WTC11 (cell line): ENCODE measurements around the gene CHST15. TPM values are rescaled to one million over a fixed set of nuclear protein-coding genes. Genes with fewer than 3 reads are reported as not detected.

Source experiments
- ATAC-seq: fragments of 200-7000 bp; cut with Tn5 transposase; 2 replicates; pipeline ENCODE4 v1.10.0; 2021; ENCODE audit warnings: mild to moderate bottlenecking, moderate library complexity
- CTCF ChIA-PET: fragments of 300-600 bp; sonication (Branson Sonifier 250); formaldehyde crosslinking; loops from one replicate; lab custom pipeline; 2021; ENCODE audit warnings: antibody characterized with exemption; lab: Charles Lee
- POLR2A ChIA-PET: fragments of 350-600 bp; sonication (Branson Sonifier 250); formaldehyde crosslinking; loops from one replicate; lab custom pipeline; 2021; ENCODE audit warnings: antibody characterized with exemption; lab: Charles Lee
- DNase-seq: peaks from one replicate; pipeline ENCODE4 v3.0.0; 2021; ENCODE audit warnings: low spot score
- H3K27ac Mint-ChIP-seq: 2 replicates; pipeline ENCODE4 v1.8.0; 2021; ENCODE audit warnings: mixed read lengths
- H3K27me3 Mint-ChIP-seq: 2 replicates; pipeline ENCODE4 v1.8.0; 2021; ENCODE audit warnings: low read depth, mild to moderate bottlenecking, moderate library complexity, mixed read lengths
- H3K36me3 Mint-ChIP-seq: 2 replicates; pipeline ENCODE4 v1.8.0; 2021; ENCODE audit warnings: mixed read lengths
- H3K4me1 Mint-ChIP-seq: 2 replicates; pipeline ENCODE4 v1.8.0; 2022; ENCODE audit warnings: mixed read lengths
- H3K4me3 Mint-ChIP-seq: 2 replicates; pipeline ENCODE4 v1.8.0; 2021; ENCODE audit warnings: mild to moderate bottlenecking, moderate library complexity, mixed read lengths
- H3K9me3 Mint-ChIP-seq: 2 replicates; pipeline ENCODE4 v1.8.0; 2021; ENCODE audit warnings: mixed read lengths
- ARID4B ChIP-seq: sonication (generic); formaldehyde crosslinking; IDR thresholded peaks from 2 replicates; pipeline ENCODE4 v1.8.0; 2023; ENCODE audit warnings: missing genetic modification reagents, mild to moderate bottlenecking, borderline replicate concordance
- CREB1 ChIP-seq: sonication (generic); formaldehyde crosslinking; IDR thresholded peaks from 2 replicates; pipeline ENCODE4 v1.8.0; 2023; ENCODE audit warnings: mild to moderate bottlenecking, missing genetic modification reagents
- GRHL2 ChIP-seq: fragments of 250-450 bp; sonication (Bioruptor Pico); IDR thresholded peaks from 2 replicates; pipeline ENCODE4 v1.8.0; 2022; ENCODE audit warnings: mild to moderate bottlenecking, moderate library complexity; ENCODE audit not compliant: insufficient replicate concordance, severe bottlenecking
- JUN ChIP-seq: sonication (generic); formaldehyde crosslinking; IDR thresholded peaks from 2 replicates; pipeline ENCODE4 v1.8.0; 2023; ENCODE audit warnings: mild to moderate bottlenecking, missing genetic modification reagents
- NFE2L1 ChIP-seq: sonication (generic); formaldehyde crosslinking; IDR thresholded peaks from 2 replicates; pipeline ENCODE4 v1.8.1; 2023; ENCODE audit warnings: missing genetic modification reagents
- NFYB ChIP-seq: sonication (generic); formaldehyde crosslinking; conservative IDR thresholded peaks from 2 replicates; pipeline ENCODE4 v1.8.0; 2022; ENCODE audit warnings: low read depth, missing genetic modification reagents
- PRDM15 ChIP-seq: sonication (generic); formaldehyde crosslinking; IDR thresholded peaks from 2 replicates; pipeline ENCODE4 v1.8.0; 2022; ENCODE audit warnings: missing genetic modification reagents
- TCF7 ChIP-seq: sonication (generic); formaldehyde crosslinking; IDR thresholded peaks from 2 replicates; pipeline ENCODE4 v1.8.0; 2022; ENCODE audit warnings: mild to moderate bottlenecking, low read depth, missing genetic modification reagents, moderate library complexity
- TP53 ChIP-seq: sonication (generic); formaldehyde crosslinking; IDR thresholded peaks from 2 replicates; pipeline ENCODE4 v1.8.1; 2023; ENCODE audit warnings: mild to moderate bottlenecking, missing genetic modification reagents
- ZNF396 ChIP-seq: fragments of 250-450 bp; sonication (Bioruptor Pico); IDR thresholded peaks from 2 replicates; pipeline ENCODE4 v1.8.0; 2021; ENCODE audit warnings: mild to moderate bottlenecking, moderate library complexity, borderline replicate concordance
- ZNF423 ChIP-seq: fragments of 250-450 bp; sonication (Bioruptor Pico); IDR thresholded peaks from 2 replicates; pipeline ENCODE4 v2.1.2; 2022; ENCODE audit warnings: mild to moderate bottlenecking, moderate library complexity
- ZNF532 ChIP-seq: fragments of 250-450 bp; sonication (Bioruptor Pico); IDR thresholded peaks from 2 replicates; pipeline ENCODE4 v1.9.0; 2021; ENCODE audit warnings: mild to moderate bottlenecking, borderline replicate concordance
- total RNA-seq: library from RNA; stranded (reverse); gene quantifications from 3 replicates; pipeline ENCODE4 v1.2.3, GENCODE V29; 2021
- TF ChIP-seq, protein P1 (sequence below): sonication (generic); formaldehyde crosslinking; IDR thresholded peaks from 2 replicates; pipeline ENCODE4 v1.8.1; 2023; ENCODE audit warnings: mild to moderate bottlenecking, moderate library complexity, missing genetic modification reagents
- TF ChIP-seq, protein P2 (sequence below): fragments of 250-450 bp; sonication (Bioruptor Pico); IDR thresholded peaks from 2 replicates; pipeline ENCODE4 v2.1.2; 2022; ENCODE audit warnings: mild to moderate bottlenecking, moderate library complexity
- TF ChIP-seq, protein P3 (sequence below): sonication (generic); formaldehyde crosslinking; IDR thresholded peaks from 2 replicates; pipeline ENCODE4 v1.8.1; 2023; ENCODE audit warnings: mild to moderate bottlenecking, missing genetic modification reagents, borderline replicate concordance

Gene CHST15
- total RNA-seq, 1 experiment from 2014 or later = 10.7 TPM

DNA sequence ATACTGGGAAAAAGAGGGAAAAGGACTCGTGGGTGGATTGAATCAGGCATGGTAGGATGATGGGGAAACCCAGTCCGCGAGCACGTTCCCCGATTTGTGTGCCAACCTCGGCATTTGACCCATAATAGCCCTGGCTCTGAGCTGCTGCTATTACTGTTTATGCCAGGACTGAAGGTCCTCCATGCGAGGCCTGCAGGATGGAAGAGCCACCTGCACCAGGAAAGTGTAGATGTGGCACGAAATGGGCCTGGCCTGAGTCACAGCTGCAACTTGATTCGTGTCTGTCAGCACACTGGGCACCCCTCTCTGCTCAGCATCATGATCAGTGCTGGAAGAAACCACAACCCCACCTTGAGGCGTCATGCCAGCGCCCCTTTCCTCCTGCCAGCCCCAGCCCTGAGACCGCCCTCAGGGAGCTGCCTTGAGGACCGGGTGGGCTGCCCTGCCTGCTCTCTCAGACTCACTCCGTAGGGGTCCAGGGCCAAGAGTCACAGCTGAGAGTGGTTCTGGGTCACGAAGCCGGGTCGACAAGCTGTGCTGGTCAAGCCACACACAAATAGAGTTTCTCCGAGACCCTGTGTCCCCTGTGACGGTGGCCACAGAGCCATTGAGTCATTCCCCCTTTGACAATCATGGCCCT, 74.4 kb downstream of the CHST15 start (continued):
- no peak for TF ChIP-seq ARID4B (CRISPR knock-in tag)
- no peak for TF ChIP-seq PRDM15
- TF ChIP-seq, protein P1, sequence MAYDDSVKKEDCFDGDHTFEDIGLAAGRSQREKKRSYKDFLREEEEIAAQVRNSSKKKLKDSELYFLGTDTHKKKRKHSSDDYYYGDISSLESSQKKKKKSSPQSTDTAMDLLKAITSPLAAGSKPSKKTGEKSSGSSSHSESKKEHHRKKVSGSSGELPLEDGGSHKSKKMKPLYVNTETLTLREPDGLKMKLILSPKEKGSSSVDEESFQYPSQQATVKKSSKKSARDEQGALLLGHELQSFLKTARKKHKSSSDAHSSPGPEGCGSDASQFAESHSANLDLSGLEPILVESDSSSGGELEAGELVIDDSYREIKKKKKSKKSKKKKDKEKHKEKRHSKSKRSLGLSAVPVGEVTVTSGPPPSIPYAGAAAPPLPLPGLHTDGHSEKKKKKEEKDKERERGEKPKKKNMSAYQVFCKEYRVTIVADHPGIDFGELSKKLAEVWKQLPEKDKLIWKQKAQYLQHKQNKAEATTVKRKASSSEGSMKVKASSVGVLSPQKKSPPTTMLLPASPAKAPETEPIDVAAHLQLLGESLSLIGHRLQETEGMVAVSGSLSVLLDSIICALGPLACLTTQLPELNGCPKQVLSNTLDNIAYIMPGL (CRISPR knock-in tag) = no peak
- no peak for TF ChIP-seq NFYB
- TF ChIP-seq, protein P2, sequence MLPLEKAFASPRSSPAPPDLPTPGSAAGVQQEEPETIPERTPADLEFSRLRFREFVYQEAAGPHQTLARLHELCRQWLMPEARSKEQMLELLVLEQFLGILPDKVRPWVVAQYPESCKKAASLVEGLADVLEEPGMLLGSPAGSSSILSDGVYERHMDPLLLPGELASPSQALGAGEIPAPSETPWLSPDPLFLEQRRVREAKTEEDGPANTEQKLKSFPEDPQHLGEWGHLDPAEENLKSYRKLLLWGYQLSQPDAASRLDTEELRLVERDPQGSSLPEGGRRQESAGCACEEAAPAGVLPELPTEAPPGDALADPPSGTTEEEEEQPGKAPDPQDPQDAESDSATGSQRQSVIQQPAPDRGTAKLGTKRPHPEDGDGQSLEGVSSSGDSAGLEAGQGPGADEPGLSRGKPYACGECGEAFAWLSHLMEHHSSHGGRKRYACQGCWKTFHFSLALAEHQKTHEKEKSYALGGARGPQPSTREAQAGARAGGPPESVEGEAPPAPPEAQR = no peak
- TF ChIP-seq, protein P3, sequence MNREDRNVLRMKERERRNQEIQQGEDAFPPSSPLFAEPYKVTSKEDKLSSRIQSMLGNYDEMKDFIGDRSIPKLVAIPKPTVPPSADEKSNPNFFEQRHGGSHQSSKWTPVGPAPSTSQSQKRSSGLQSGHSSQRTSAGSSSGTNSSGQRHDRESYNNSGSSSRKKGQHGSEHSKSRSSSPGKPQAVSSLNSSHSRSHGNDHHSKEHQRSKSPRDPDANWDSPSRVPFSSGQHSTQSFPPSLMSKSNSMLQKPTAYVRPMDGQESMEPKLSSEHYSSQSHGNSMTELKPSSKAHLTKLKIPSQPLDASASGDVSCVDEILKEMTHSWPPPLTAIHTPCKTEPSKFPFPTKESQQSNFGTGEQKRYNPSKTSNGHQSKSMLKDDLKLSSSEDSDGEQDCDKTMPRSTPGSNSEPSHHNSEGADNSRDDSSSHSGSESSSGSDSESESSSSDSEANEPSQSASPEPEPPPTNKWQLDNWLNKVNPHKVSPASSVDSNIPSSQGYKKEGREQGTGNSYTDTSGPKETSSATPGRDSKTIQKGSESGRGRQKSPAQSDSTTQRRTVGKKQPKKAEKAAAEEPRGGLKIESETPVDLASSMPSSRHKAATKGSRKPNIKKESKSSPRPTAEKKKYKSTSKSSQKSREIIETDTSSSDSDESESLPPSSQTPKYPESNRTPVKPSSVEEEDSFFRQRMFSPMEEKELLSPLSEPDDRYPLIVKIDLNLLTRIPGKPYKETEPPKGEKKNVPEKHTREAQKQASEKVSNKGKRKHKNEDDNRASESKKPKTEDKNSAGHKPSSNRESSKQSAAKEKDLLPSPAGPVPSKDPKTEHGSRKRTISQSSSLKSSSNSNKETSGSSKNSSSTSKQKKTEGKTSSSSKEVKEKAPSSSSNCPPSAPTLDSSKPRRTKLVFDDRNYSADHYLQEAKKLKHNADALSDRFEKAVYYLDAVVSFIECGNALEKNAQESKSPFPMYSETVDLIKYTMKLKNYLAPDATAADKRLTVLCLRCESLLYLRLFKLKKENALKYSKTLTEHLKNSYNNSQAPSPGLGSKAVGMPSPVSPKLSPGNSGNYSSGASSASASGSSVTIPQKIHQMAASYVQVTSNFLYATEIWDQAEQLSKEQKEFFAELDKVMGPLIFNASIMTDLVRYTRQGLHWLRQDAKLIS (CRISPR knock-in tag) = no peak
- no peak for TF ChIP-seq ZNF396 (CRISPR knock-in tag)
- no peak for TF ChIP-seq GRHL2 (CRISPR knock-in tag)

GRCh38 chr10:124017729-124018128, 75.7 kb downstream of the CHST15 start:
- Mint-ChIP-seq H3K4me1 (peaks cover 75% of the 10 kb centered on the region), H3K27ac (no peak overlapping the region), H3K9me3 (peaks cover 10% of the 10 kb centered on the region), H3K36me3 (peaks cover 16% of the 10 kb centered on the region), H3K27me3 (peaks cover 2% of the 10 kb centered on the region; the same call in 1 of the 2 replicates), H3K4me3 (no peak overlapping the region)
- DNase-seq (no peak), ATAC-seq (peak; percentile 7; the same call in 1 of the 2 replicates)
- ChIA-PET CTCF (interaction anchor here (1.2 to 4.9 kb wide), 2 partner anchors 15 to 23 kb away, joined by 4 to 31 read pairs; no protein-coding TSS in a partner anchor), POLR2A (no interaction called here)
- TF ChIP-seq NFE2L1 (CRISPR knock-in tag) = no peak
- TF ChIP-seq ZNF532 = no peak
- no peak for TF ChIP-seq TCF7
- no peak for TF ChIP-seq TP53
- no peak for TF ChIP-seq ZNF423 (CRISPR knock-in tag)
- TF ChIP-seq JUN (CRISPR knock-in tag) = no peak
- TF ChIP-seq CREB1 (CRISPR knock-in tag) = no peak
